Measurements from ENCODE around the gene LPAR3. TPM values are rescaled to one million over a fixed set of nuclear protein-coding genes. Genes with fewer than 3 reads are reported as not detected.
A peak's percentile ranks its signal among the peaks of the same experiment; 100 is the strongest.
"Not testable (repeated sequence)": the region's sequence is repeated elsewhere in the genome, so short reads cannot be mapped to it uniquely, and the experiment has no call there.

The LPAR3 gene
- total RNA-seq, 1 experiment from 2014 or later, result not detected

DNA sequence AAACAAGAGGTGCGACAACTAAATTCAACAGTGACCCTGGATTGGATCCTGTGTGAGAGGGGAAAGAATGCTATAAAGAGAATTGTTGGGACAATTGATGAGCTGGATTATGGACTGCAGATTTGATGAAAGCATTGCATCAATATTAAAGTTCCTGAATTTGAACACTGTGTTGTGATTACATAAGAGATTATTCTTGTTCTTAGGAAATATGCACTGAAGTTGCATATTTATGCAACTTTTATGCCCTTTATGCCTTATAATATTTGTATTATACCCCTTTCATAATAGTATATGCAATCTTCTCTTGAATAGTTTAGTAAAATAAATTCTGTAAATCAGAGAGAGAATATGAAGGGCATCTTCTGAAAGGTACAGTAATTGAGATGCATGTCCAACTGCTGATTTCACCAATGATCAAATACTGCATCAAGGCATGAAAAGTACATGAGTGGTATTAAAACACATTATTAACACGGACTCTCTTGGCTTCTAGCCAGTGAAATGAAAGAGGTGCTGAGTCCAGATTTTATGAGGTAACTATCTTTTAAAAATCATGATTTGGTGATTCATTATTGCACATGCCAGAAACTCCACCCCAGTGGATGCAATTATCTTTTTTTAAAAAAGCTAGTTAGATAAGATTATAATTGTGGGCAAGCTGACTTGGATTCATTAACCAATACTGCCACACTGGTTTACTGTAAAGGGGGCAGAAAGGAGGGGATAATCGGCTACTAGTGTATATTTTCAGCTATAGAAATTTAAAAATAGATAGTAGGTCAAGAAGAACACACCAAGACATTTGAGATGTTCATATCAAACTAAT is 19.9 kb upstream of the LPAR3 start:
- in situ Hi-C loops (cut with HindIII; ENCODE audit: low pct_unique_long_range_greater_than_20kb, low sequenced_read_pairs), result no loop called here
- no peak for DNase-seq (ENCODE audit: low read depth)

DNA sequence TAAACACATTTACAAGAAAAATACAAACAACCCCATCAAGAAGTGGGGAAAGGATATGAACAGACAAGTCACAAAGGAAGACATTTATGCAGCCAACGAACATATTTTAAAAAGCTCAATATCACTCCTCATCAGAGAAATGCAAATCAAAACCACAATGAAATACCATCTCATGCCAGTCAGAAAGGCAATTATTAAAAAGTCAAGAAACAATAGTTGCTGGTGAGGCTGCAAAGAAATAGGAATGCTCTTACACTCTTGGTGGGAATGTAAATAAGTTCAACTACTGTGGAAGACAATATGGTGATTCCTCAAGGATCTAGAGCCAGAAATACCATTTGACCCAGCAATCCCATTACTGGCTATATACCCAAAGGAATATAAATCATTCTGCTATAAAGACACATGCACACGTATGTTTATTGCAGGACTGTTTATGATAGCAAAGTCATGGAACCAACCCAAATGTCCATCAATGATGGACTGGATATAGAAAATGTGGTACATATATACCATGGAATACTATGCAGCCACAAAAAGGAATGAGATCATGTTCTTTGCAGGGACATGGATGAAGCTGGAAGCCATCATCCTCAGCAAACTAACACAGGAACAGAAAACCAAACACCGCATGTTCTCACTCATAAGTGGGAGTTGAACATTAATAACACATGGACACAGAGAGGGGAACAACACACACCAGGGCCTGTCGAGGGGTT is 15.9 kb upstream of the LPAR3 start:
- in situ Hi-C loops (cut with HindIII; ENCODE audit: low pct_unique_long_range_greater_than_20kb, low sequenced_read_pairs); DNase-seq (ENCODE audit: low read depth): not testable (repeated sequence)

GRCh38 chr1:84907095-84907827 is 14.3 kb upstream of the LPAR3 start:
- in situ Hi-C loops (cut with HindIII; ENCODE audit: low pct_unique_long_range_greater_than_20kb, low sequenced_read_pairs), result no loop called here
- DNase-seq (ENCODE audit: low read depth), result peak; percentile 53

DNA sequence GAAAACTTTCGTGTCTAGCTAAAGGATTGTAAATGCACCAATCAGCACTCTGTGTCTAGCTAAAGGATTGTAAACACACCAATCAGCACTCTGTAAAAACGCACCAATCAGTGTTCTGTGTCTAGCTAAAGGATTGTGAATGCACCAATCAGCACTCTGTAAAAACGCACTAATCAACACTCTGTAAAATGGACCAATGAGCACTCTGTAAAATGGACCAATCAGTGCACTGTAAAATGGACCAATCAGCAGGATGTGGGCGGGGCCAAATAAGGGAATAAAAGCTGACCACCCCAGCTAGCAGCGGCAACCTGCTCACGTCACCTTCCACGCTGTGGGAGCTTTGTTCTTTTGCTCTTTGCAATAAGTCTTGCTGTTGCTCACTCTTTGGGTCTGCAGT is 9.7 kb upstream of the LPAR3 start:
- in situ Hi-C loops (cut with HindIII; ENCODE audit: low pct_unique_long_range_greater_than_20kb, low sequenced_read_pairs); DNase-seq (ENCODE audit: low read depth): not testable (repeated sequence)

- in situ Hi-C loops (cut with HindIII; ENCODE audit: low pct_unique_long_range_greater_than_20kb, low sequenced_read_pairs), result no loop called here
Measured at GRCh38 chr1:84899969-84900368, 7.0 kb upstream of the LPAR3 start.

GRCh38 chr1:84896279-84896678 is 3.3 kb upstream of the LPAR3 start:
- DNase-seq (ENCODE audit: low read depth), result no peak

More at GRCh38 chr1:84899969-84900368, 7.0 kb upstream of the LPAR3 start:
- DNase-seq (ENCODE audit: low read depth), result no peak

GRCh38 chr1:84890566-84890965 is 2.4 kb downstream of the LPAR3 start:
- no peak for DNase-seq (ENCODE audit: low read depth)
- in situ Hi-C loops (cut with HindIII; ENCODE audit: low pct_unique_long_range_greater_than_20kb, low sequenced_read_pairs), result no loop called here

More at GRCh38 chr1:84896279-84896678, 3.3 kb upstream of the LPAR3 start:
- in situ Hi-C loops (cut with HindIII; ENCODE audit: low pct_unique_long_range_greater_than_20kb, low sequenced_read_pairs), result no loop called here

GRCh38 chr1:84889437-84889836 is 3.6 kb downstream of the LPAR3 start:
- DNase-seq (ENCODE audit: low read depth), result no peak

GRCh38 chr1:84888753-84889152 is 4.3 kb downstream of the LPAR3 start:
- no peak for DNase-seq (ENCODE audit: low read depth)
- in situ Hi-C loops (cut with HindIII; ENCODE audit: low pct_unique_long_range_greater_than_20kb, low sequenced_read_pairs), result no loop called here

More at GRCh38 chr1:84889437-84889836, 3.6 kb downstream of the LPAR3 start:
- in situ Hi-C loops (cut with HindIII; ENCODE audit: low pct_unique_long_range_greater_than_20kb, low sequenced_read_pairs), result no loop called here

DNA sequence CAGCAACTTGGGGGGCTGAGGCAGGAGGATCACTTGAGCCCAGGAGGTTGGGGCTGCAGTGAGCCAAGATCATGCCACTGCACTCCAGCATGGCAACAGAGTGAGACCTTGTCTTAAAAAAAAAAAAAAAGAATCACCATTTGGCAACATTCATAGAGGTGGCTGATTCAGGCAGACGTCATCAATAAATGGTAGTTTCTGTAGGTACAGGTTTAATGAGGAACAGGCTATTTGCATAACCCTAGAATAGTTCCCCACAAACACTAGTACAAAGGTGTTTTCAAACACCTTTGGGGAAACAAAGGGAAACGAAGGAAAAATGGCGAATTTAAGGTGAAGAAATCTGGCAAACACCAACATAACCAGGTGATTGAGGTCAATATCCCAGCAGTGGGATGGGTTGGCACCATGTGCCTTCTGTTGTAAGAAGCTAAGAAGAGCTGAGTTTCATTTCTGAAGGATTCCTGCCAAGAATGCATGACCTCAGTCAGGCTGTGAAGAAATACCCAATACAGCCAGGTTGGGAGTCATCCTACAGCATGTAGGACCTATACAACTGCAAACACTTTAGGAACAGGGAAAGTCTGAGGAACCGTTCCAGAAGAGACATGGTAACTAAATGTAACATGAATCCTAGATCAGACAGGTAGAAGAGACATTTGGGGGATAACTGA is 5.6 kb downstream of the LPAR3 start:
- DNase-seq (ENCODE audit: low read depth), result no peak
- in situ Hi-C loops (cut with HindIII; ENCODE audit: low pct_unique_long_range_greater_than_20kb, low sequenced_read_pairs), result no loop called here

DNA sequence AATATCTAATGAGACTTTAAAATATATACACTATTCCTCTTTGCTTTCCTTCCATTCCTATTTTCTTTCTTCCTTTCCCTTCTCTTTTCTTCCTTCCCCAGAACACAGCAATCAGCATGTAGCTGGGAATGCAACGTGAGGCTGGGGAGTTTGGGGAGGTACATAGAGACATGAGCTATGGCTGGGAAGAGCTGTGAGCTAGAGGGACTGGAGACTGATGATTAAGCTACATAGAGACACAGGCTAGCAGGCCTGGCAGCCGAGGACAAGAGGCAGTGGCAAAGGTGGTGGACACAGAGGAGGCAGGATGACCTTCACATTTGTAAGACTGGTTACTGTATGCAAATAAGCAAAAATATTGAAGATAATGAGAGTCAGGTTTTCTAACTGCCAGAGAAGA is 7.5 kb downstream of the LPAR3 start:
- in situ Hi-C loops (cut with HindIII; ENCODE audit: low pct_unique_long_range_greater_than_20kb, low sequenced_read_pairs), result no loop called here
- no peak for DNase-seq (ENCODE audit: low read depth)

GRCh38 chr1:84884671-84885389 is 8.2 kb downstream of the LPAR3 start:
- in situ Hi-C loops (cut with HindIII; ENCODE audit: low pct_unique_long_range_greater_than_20kb, low sequenced_read_pairs), result no loop called here
- DNase-seq (ENCODE audit: low read depth), result no peak

- DNase-seq (ENCODE audit: low read depth), result no peak
- in situ Hi-C loops (cut with HindIII; ENCODE audit: low pct_unique_long_range_greater_than_20kb, low sequenced_read_pairs), result no loop called here
Measured at GRCh38 chr1:84883286-84883685, 9.7 kb downstream of the LPAR3 start.

GRCh38 chr1:84877592-84877991 is 15.4 kb downstream of the LPAR3 start:
- in situ Hi-C loops (cut with HindIII; ENCODE audit: low pct_unique_long_range_greater_than_20kb, low sequenced_read_pairs), result no loop called here
- DNase-seq (ENCODE audit: low read depth), result no peak

DNA sequence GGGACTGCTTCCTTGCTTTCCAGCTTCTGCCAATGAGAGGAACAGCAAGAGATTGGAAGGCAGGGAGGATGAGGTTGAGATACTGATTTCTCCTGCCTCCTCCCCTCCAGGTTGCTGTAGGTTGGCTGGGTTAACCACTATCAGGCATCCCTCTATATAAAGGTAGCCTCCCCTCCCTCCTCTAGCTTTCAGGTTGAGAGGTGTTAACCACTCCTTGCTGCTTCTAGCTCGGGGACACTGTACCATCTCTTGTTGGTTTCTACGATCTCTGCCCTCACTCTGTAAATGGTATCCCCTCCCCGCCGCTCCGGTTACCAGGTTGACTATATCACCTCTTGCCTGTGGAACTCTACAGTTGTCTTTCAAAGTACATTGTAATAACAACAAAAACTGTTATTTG is 16.7 kb downstream of the LPAR3 start:
- in situ Hi-C loops (cut with HindIII; ENCODE audit: low pct_unique_long_range_greater_than_20kb, low sequenced_read_pairs), result no loop called here

DNA sequence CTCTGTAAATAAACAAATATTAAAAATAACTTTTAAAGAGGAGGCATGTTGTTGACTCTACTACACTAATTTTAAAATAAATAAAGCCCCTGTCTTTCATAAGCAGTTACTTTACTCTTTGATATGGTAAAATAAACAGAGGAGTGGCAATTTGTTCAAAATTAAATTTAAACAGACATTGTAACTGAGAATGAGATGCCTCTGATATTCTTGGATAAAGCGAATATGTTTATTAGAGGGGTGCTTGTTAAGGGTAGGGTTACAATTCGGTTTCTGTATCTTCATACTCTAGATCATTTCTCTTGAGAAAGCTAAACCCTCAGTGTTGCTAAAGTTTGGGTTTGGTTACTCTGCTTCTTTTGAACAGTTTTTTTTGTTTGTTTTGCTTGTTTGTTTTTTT is 19.6 kb downstream of the LPAR3 start:
- DNase-seq (ENCODE audit: low read depth), result no peak
- in situ Hi-C loops (cut with HindIII; ENCODE audit: low pct_unique_long_range_greater_than_20kb, low sequenced_read_pairs), result no loop called here

More for the DNA sequence above, 16.7 kb downstream of the LPAR3 start:
- DNase-seq (ENCODE audit: low read depth), result no peak

DNA sequence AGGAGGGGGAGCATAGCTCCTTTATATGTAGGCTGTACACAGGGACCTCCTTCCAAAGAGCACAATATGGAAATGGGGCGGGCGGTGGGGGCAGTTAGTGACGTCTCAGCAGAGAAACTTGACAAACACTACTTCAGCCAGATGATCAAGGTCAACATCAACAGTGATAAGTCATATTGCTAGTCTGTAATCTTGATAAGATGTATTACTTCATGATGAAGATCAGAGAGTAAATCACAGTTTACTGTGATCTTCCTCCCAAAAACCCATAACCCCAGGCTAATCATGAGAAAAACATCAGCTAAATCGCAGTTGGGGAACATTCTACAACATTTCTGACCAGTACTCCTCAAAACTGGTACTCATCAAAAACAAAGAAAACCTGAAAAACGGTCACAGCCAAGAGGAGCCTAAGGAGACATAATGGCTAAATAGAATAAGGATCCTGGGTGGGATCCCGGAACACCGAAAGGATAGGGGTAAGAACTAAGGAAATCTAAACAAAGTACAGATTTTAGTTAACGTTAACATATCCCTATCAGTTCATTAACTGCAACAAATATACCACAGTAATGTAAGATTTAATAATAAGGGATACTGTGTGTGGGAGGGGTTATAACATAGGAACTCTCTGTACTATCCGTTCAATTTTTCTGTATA is 20.2 kb downstream of the LPAR3 start:
- in situ Hi-C loops (cut with HindIII; ENCODE audit: low pct_unique_long_range_greater_than_20kb, low sequenced_read_pairs), result no loop called here
- DNase-seq (ENCODE audit: low read depth), result no peak

Data from Caki2 (cell line).